LoVo (cell line): ENCODE results near the gene FTSJ3.

ENCODE experiments used
- DNase-seq: peaks from one replicate; pipeline ENCODE4 v3.0.0-alpha.2; 2016; ENCODE audit warnings: low spot score

FTSJ3 gene

GRCh38 chr17:63785556-63785955 lies 41.9 kb downstream of the FTSJ3 start:
- no peak for DNase-seq

GRCh38 chr17:63783522-63783921 lies 43.9 kb downstream of the FTSJ3 start:
- no peak for DNase-seq

DNA sequence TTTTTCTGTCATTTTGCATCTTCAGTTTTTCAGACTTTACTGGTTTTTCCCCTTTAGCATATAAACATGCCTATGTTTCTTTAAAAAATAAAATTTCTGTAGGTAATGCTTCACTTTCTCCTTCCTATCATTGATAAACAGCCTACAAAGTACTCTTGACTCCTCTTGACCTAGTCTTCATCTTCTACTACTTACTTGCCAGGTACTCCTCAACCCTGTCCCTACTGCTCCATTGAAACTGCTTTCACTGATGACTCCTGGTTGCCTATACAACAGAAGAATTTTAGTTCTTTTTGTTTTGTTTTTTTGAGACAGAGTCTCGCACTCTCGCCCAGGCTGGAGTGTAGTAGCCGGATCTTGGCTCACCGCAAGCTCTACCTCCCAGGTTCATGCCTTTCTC lies 46.5 kb downstream of the FTSJ3 start:
- no peak for DNase-seq

DNA sequence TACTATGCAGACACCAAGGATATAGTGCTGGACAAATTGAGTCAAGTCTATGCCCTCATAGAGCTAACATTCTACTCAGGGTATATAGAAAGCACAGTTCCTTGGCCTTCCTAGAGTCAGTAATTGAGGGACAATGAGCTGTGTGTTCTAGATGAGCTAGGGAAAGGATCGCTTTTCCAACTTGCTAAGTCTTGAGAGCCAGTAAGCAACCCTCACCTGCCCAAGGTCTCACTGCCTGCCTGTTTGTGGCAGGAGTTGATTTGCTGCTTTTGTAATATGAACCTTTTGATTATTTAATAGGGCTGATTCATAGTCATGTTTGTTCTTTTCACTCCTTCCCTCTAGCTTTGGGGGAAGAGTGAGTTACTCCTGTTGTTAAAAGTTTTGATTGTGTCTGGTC lies 47.0 kb downstream of the FTSJ3 start:
- no peak for DNase-seq

GRCh38 chr17:63775420-63775819 lies 52.0 kb downstream of the FTSJ3 start:
- DNase-seq, result no peak

- no peak for DNase-seq
Observed at GRCh38 chr17:63774969-63775265, 52.5 kb downstream of the FTSJ3 start.

GRCh38 chr17:63774141-63774968 lies 53.1 kb downstream of the FTSJ3 start, which contains the start of gene DDX42:
TSS of gene DDX42 (plus strand) at chr17:63774170. CDS start at chr17:63787050, 12,880 bp downstream.
- DNase-seq, result peak; percentile 41

- DNase-seq, result peak; percentile 98
Observed at GRCh38 chr17:63773272-63774140, 54.0 kb downstream of the FTSJ3 start, which contains the start of gene CCDC47. TSS of gene CCDC47 (minus strand) at chr17:63773597. CDS start at chr17:63766175, 7,422 bp downstream.

GRCh38 chr17:63772801-63773271 lies 54.6 kb downstream of the FTSJ3 start:
- no peak for DNase-seq
